NCI-H1092 (cell line): ENCODE data around the gene ECI2.
A peak's percentile ranks its signal among the peaks of the same experiment; 100 is the strongest.
"Not testable (repeated sequence)": the region's sequence is repeated elsewhere in the genome, so short reads cannot be mapped to it uniquely, and the experiment has no call there.

ENCODE experiments used
- DNase-seq: peaks from one replicate; lab custom pipeline; 2025; lab: John Stamatoyannopoulos, UW

ECI2 gene

DNA sequence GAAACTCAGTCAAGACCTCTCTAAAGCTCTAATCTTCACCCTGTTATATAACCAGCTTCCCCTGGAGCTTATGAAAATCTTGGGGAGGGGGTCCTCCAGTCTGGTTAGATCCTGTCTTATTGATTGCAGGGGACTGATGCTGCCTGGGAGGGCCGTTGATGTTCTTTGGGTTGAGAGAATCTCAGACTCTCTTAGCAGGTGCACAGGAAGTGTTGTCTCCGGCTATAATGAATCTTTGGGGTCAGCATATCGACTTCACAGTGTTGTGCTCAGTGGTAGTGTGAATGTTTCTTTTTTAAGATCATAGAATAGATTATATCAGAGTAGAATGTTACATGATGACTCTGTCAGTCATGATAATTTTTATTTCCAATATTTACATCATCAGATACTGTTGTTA lies 2.8 kb upstream of the ECI2 start:
- no peak for DNase-seq

DNA sequence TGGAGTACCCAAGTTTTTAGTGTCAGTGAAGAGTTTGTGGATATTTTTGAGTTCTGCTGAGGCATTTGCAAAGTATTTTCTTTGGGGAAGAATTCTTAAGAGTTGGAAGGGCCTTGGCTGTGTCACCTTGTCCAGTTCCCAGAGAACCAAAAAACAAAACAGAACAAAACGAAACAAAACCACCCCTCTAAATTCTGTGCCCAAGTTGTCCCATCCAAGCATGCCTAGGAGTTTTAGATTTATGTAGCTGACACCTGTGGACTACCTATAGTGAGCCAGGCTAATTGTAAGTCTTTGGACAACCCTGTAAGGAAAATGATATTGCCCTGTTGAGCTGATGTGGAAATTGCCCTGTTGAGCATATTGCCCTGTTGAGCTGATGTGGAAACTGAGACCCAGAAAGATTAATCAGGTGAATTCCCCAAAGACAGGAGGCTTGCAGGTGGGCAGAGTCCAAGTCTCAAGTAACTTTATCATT lies 1.0 kb upstream of the ECI2 start:
- DNase-seq = no peak

DNA sequence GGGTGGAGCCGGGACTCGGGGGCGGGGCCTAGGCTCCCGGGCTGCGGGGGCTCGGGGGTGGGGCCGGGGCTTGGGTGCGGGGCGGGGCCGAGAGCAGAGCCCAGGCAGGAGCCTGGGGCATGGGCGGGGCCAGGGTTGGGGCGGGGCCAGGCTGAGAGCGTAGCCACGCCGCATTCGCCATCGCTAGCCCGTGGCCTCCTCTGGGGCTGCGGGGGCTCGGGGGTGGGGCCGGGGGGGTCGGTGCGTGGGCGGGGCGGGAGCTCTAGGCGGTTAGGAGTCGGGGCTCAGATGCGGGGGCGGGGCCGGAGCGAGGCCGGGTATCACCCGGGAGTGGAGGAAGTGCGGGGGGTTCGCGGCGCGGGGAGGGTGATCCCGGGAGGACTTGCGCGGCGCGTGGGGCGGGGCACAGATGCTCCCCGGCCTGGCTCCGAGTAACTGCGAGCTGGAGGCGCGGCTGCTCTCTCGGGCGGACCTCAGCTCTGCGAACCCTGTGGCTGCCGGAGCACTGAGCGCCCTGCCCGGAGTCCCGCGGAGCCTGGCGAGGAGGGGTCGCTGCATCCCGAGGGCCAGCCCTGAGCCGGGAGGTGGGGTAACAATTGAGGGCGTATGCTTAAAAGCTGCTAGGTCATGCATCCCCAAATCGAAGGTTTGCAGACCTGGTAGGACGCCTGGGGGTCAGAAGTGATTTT lies 434 bp upstream of the ECI2 start:
- DNase-seq = peak; percentile 68

DNA sequence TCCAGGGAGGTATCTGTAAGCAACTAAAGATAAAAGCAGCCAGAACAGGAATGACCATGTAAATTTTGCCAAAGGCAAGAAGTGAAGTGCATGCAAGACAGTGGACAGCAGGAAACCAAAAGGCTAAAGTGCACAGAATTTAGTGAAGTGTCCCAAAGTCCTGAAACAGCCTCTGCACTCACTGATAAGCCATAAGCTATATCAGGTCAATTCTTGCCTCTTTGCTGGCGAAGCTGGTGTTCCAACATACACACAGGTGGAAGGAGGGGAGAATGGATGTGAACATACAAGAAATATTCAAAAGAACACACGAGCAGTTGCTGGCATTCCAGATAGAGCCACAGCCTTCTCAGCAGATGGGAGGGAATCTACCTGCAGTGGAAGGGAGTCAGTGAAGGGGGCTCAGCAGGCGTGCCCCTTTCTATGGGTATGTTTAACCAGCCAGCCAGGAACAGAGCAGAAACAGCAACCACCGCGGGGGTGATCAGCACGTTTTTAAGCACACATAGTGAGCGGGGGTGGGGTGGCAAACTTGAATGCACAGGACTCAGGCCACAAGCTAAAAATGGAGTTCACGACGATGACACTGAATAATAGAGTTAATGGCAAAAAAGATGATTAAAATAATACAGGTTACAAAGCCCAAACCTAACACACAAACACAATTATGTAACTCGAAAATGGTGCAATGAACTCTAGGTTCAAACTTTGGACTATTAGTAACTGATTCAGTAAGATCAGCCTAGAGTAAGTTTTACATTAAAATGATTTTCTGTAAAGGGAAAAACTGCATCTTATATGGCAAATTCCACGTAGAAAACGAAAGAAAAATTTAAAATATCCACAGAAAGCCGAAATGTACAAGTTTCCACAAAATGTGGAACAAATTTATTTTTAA lies 1.2 kb downstream of the ECI2 start:
- DNase-seq = no peak

DNA sequence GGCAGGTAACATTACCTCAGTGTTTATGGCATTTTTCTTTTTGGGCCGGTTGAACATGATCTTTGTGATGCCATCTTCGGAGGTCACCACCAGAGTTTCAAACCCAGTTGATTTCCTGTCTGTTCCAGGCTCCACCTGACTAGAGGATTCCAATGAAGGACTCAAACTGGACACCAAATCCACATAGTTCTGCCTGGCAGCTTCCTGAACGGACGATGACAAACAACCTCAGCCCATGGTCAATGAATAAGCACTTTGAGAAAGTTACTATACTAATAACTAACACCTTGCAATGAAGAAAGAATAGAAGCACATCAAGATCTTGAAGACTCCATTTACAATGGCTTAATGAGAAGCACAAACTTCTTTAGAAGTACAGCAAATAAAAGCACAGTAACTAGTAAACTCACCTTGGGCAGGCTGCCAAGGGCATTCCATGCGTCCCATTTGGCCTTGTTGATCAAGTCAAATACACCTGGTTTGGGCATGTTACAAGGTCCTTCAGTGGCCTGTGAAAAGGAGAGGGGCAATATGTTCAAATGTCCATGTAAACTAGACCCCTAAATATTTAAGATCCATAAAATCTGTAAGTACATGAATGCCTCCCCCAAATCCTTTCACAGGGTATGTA lies 4.9 kb downstream of the ECI2 start:
- DNase-seq = no peak

DNA sequence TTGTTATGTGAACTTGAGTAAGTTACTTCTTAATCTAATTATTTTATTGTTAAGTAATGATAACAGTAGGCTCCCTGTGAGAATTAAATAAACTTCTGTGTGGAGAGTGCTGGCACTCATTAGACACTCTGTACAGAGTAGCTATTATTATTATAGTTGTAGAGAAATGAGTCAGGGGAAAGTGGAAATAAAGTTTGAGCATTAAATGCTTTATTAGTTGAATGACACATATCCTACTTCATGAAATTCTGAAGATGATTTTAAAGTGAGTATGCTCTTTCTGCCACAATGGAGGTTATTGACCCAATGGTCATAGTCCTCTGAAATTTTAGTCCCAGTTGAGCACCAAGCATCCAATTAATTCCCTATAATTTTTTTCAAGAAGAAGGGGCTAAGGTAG lies 5.9 kb downstream of the ECI2 start:
- no peak for DNase-seq

DNA sequence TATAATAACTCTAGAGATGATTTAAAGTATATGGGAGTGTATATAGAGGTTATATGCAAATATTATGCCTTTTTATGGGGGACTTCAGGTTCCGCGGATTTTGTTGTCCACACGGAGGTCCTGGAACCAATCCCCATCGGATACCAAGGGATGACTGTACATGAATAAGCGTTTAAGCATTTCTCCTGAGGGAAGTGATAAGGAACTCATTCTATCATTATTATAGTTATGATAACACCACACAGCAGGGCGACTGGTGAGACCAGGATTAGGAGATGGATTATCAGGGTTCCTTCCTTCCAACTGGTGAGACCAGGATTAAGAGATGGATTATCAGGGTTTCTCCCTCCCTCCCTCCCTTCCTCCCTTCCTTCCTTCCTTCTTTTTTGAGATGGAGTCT lies 6.6 kb downstream of the ECI2 start:
- no peak for DNase-seq

DNA sequence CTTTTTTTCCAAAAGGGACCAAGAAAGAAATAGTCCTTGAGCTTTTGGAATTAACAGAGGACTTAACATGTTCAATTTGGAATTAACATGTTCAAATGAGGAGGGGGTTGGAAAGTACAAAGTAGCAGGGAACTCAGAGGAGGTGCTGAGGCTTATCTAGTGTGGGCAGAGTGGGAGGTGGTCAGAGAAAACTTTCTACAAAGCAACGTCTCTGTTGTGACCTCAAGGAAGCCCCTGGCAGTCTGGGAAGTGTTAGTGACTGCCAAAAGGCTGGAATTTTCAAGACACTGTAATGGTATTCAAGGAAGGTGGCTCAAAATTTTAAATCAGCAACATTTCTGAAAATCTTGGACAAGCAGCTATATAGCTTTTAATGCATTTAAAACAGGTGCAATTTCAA lies 7.3 kb downstream of the ECI2 start:
- no peak for DNase-seq

DNA sequence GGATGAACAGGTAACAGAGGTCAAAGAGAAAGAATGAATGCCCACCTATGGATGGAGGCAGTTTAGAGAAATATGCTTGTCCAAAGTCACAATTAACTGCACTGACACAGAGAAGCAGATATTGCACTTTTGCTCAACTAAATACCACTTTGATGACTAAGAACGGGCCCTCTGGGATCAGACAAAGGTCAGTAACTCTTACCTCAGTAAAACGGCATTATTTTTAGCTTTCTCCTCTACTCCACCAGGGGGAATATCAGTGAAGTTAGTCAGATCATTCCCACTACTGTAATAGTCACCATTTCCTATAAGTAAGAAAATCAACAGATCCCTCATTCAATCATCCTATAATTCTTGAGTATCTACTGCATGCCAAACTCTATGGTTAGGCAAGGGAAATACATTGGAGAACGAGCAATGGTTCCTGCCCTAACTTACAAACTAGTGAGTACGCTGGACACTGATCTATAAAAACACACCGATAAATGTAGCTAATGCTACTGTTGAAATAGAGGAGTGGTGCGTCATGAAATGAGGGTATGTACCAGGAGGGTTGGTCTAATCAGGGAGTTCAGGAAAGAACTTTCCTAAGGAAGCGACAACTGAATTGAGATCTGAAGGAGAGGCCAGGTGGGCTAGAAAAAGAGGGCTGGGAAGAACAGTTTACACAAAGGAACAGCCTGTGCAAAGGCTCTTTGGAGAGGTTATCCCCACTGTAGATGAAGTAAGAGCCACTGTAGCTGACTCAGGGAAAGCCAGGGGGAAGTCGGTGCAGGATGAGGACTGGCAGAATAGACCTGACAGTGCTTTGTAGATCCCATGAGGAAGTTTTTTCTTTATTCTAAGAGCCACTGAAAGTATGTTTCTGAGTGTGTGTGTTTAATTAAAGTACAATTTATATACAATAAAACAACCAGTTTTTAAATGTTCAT lies 9.2 kb downstream of the ECI2 start:
- no peak for DNase-seq

DNA sequence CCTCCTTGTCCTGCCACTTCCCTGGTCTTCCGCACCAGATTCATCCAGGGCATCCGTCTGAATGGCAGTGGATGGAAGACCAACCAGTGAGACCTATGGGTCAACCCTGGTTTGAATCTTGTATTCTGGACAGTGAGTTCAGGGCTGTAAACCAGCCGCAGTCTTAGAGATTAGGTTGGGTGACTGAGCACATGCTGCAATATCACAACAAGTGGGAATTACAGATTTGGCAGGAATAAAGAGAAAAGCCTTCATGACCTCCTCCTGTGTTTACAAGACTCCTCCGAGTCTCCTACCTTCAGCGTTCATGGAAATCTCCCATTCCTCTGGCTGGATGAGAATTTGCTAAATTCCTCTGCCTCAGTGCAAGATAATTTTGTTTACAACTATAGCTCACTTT lies 9.9 kb downstream of the ECI2 start:
- no peak for DNase-seq

DNA sequence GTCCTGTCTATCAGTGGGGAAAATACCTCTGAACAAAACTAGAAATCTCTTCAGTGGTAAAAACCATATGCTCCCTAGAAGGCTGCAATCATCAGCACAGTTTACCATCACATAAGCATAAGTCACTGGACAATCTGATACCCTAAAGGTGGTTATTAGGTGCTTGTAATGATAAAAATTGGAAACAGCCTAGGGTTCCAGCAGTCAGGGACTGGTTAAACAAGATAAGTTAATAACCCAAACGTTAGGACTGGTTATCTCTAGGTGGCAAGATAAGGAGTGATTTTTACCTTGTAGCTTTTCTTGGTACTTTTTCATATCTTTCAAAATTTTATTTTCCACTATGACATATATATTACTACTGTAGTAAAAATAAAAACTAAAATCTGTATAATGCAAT lies 11.0 kb downstream of the ECI2 start:
- no peak for DNase-seq

DNA sequence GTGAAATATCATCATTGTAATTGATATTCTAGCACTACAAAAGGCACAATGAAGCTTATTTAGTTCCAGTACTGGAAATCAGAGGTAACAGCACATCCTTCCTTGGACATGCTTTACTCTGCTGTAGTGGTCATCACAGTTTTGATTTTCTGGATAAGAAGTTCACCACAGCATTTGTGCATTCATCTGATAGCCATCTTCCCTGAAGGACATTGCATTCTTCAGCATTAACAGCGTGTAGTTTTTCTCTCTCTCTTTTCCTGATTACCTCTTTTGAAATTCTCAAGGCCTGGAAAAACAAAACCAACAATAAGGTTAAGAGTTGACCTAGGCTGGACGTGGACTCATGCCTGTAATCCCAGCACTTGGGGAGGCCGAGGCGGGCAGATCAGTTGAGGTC lies 19.6 kb downstream of the ECI2 start:
- no peak for DNase-seq

DNA sequence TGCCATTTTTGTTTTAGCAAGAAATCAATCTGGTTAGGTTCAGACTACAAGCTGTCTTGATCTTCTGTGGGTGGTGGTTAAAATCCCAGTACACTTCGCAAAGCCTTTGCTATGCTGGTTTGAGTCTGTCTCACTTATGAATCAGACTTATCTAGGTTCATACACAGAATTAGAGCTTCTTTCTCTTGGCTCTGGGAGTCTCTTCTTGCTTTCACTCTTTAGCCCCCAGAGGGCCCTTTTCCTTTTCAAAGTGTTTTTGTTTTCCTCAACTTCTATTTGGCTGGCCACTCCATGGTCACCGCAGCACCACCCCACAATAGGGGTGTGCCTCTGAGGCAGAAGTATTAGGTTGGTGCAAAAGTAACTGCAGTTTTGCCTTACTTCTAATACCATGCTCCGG lies 21.3 kb downstream of the ECI2 start:
- no peak for DNase-seq

DNA sequence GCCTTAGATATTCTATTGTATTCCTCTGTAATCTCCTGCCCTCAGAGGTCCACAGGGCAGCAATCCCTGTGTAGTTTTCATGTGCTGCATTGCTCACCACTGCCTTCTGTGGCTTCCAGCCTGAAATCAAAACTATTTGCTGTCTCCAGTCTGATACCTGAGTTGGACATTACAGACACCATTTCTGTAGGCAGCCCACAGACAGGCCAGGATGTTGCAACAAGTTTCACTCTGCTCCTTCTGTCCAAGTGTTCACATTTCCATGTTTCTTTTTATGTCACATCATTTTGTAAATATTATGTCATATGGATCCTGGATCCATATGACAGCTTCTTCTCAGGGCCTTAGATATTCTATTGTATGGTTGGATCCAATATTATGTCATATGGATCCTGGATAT lies 21.7 kb downstream of the ECI2 start:
- DNase-seq = no peak

DNA sequence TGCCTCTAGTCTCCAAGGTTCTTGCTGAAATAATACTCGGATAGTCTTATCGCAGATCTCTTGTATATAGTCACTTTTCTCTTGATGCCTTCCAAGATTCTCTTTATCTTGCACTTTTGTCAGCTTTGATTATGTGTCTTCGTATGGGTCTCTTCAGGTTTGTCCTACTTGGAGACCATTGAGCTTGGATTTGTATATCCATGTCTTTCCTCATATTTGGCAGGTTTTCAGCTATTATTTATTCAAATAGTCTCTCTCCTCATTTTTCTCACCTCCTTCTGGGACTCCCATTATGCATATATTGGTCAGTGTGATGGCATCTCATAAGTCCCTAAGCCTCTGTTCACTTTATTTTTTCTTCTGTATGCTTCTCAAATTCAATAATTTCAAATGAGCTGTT lies 23.0 kb downstream of the ECI2 start:
- no peak for DNase-seq

DNA sequence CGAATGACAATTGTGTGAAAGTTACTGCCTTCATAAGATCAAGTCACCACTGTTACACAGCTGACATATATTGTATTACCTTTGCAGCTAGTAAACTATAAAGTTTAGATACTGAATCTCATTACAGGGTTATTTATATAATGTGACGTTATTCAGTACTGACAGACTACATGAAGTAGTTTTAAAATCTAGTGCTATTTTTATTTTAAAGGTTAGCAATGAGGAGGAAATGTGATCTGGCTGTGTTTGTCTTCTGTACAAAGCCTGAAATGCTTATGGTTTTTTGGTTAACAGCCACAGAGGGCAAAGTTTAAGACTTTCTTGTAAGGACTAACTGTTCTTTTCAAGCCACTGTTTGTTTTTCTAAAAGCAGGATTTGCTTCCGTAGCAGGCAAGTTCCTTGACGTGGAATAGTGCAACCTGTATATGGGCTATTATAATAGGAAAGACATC lies 26.0 kb downstream of the ECI2 start:
- not testable (repeated sequence) for DNase-seq

DNA sequence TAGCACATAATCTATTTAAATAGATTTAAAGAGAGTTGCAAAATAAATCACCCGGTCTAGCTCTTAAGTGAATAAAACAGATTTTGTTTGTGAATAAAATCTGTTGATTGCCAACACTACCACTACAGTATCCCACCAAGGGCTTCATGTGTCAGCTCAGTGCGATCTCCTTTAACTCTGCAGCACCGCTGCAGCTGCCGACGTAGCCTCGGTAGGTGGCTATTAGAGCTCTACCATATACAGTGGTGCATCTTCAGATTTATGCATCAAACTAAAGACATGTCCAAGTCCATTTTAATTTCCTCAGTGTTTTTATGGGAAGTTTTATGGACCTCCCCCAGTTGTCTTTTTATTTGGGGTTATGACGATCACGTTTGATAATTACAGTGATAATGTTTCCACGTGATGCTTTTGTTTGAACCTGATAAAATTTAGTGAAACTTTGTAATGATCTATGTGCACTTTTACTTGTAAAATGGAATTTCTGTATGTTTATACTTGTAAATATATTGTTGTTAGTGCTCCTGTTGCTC lies 26.7 kb downstream of the ECI2 start:
- no peak for DNase-seq

DNA sequence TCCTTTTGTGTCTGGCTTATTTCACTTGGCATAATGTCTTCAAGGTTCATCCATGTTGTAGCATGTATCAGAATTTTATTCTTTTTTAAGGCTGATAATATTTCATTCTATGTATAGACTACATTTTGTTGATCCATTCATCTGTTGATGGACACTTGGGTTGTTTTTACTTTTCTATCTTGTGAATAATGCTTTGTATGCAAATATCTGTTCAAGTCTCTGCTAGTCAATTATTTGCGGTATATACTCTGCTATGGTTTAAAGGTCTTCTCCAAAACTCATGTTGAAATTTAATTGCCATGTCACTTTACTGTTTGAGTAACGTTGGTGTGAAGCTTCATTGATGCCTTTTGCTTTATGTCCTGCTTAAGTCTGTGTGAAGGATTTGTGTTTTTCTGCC lies 27.5 kb downstream of the ECI2 start:
- no peak for DNase-seq

DNA sequence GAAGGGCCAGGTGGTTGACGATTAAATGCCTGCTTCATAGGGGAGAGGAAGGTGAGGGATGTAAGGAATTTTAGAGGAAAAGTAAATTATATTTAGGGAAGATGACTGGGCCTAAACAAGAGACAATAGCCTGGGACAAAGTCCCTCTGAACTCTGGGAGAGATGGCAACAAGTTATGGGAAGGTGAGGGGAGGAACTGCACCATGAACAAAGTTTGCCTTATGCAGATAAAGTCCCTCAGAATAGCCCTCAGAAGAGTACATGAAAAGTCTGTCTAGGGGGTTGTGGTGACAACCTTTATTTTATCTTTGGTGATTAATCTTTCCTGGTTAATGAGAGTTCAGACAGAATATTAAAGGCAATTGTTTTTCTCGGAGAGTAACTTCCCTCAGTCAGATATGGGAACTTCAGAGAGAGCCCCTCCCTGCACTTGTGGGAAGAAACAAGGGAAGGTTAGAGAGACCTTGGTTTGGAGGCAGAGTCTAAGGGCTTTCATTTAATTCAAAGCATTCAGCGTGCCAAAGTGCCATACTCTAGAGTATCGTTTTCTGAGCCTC lies 29.3 kb downstream of the ECI2 start:
- DNase-seq = no peak

DNA sequence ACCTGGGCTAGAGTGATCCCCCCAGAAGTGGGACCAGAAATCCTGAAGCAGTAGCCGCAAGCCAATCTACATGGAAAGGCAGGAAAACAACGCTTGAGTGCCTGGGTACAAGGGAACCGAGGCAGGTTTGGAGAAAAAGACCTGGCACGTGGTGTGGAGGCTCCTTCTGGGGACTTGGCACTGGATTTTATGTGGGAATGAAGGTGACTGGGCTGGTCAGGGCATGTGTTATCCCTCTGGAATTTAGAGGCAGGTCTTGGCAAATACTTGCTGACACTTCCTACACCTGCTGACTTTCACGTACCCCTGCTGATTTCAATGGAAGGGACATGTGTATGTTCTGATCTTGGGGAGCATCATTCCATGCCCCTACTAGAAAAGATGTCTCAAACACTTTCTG lies 31.4 kb downstream of the ECI2 start:
- DNase-seq = no peak

DNA sequence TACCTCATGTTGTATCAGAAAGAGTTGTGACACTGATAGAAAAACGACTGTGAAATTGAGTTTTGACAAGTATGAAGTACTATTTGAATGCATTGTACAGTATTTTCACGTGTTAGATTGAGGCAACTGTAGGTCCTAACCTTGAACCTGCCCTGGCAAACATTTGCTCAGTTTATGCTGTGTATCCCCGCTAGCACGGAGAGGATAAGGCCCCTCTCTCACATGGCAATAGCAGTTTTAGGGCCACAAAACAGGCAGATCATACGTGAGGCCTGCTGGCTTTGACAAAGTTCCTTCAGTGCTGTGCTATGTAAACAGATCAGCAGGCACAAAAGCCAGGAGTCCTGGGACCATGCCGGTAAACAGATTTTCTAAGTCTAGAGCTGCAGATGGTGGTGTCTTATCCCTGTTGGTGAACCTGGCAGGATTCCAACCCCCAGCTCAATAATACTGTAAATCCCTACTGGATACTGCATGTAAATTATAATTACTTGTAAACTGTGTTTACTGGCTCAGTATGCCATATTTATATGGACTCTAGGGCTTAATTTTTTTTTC lies 32.6 kb downstream of the ECI2 start:
- no peak for DNase-seq
